HG02759 (cell line): ENCODE measurements around the gene THEM5.
"Not testable (repeated sequence)": the region's sequence is repeated elsewhere in the genome, so short reads cannot be mapped to it uniquely, and the experiment has no call there.

Experiments
- ATAC-seq: cut with Tn5 transposase; IDR thresholded peaks from one replicate; pipeline ENCODE4 v1.9.1; 2021; ENCODE audit warnings: mild to moderate bottlenecking, moderate library complexity; ENCODE audit not compliant: unreplicated experiment

Gene THEM5

GRCh38 chr1:151868486-151868885 lies 15.0 kb upstream of the THEM5 start:
- no peak for ATAC-seq

- ATAC-seq = no peak
These were observed 14.4 kb upstream of the THEM5 start for GRCh38 chr1:151867765-151868411.

- no peak for ATAC-seq
These were observed 13.8 kb upstream of the THEM5 start for GRCh38 chr1:151867321-151867720.

- ATAC-seq = no peak
These were observed 10.9 kb upstream of the THEM5 start for GRCh38 chr1:151864411-151864810.

GRCh38 chr1:151862604-151863003 lies 9.1 kb upstream of the THEM5 start:
- no peak for ATAC-seq

- no peak for ATAC-seq
These were observed 7.1 kb upstream of the THEM5 start for GRCh38 chr1:151860504-151861187.

GRCh38 chr1:151859891-151860293 lies 6.4 kb upstream of the THEM5 start:
- ATAC-seq = no peak

GRCh38 chr1:151858886-151859665 lies 5.6 kb upstream of the THEM5 start:
- ATAC-seq = no peak

GRCh38 chr1:151858030-151858746 lies 4.7 kb upstream of the THEM5 start:
- ATAC-seq = no peak

- ATAC-seq = no peak
These were observed 2.4 kb upstream of the THEM5 start for GRCh38 chr1:151855933-151856332.

- not testable (repeated sequence) for ATAC-seq
These were observed 2.0 kb upstream of the THEM5 start for GRCh38 chr1:151855516-151855915.

GRCh38 chr1:151854658-151855057 lies 1.1 kb upstream of the THEM5 start:
- ATAC-seq = no peak

GRCh38 chr1:151852733-151853132 lies 779 bp downstream of the THEM5 start:
- ATAC-seq = no peak

- ATAC-seq = no peak
These were observed 1.6 kb downstream of the THEM5 start for GRCh38 chr1:151851886-151852285.

GRCh38 chr1:151849871-151850270 lies 3.6 kb downstream of the THEM5 start:
- ATAC-seq = no peak

- ATAC-seq = no peak
These were observed 4.4 kb downstream of the THEM5 start for GRCh38 chr1:151849126-151849525.

- no peak for ATAC-seq
These were observed 5.5 kb downstream of the THEM5 start for GRCh38 chr1:151847867-151848596.

GRCh38 chr1:151846686-151847237 lies 6.8 kb downstream of the THEM5 start:
- ATAC-seq = no peak

- no peak for ATAC-seq
These were observed 7.4 kb downstream of the THEM5 start for GRCh38 chr1:151846062-151846568.

GRCh38 chr1:151843398-151843797 lies 10.1 kb downstream of the THEM5 start:
- ATAC-seq = no peak
